ENCODE measurements around the gene MCTP1.

MCTP1 gene

GRCh38 chr5:95078868-95079267, 206.0 kb downstream of the MCTP1 start:
- Histone ChIP-seq H3K4me1 (ENCODE audit: insufficient read depth, low read length) (peaks cover 2% of the 10 kb centered on the region; the same call in 1 of the 2 replicates), H3K9ac (ENCODE audit: low read depth, low read length) (no peak overlapping the region)

GRCh38 chr5:95076395-95077185, 208.3 kb downstream of the MCTP1 start:
- H3K9ac ChIP-seq (ENCODE audit: low read depth, low read length), result no peak overlapping the region
- H3K9me3 ChIP-seq (ENCODE audit: control insufficient read depth, insufficient read depth, low read length), result no peaks in the 10 kb centered on the region
- no peaks in the 10 kb centered on the region; the same call in 1 of the 2 replicates for H3K4me1 ChIP-seq (ENCODE audit: insufficient read depth, low read length)
- H3K36me3 ChIP-seq (ENCODE audit: insufficient read depth, low read length), result no peaks in the 10 kb centered on the region; the same call in 1 of the 2 replicates

More at GRCh38 chr5:95078868-95079267, 206.0 kb downstream of the MCTP1 start:
- Histone ChIP-seq H3K9me3 (ENCODE audit: control insufficient read depth, insufficient read depth, low read length) (no peaks in the 10 kb centered on the region), H3K36me3 (ENCODE audit: insufficient read depth, low read length) (no peaks in the 10 kb centered on the region)

DNA sequence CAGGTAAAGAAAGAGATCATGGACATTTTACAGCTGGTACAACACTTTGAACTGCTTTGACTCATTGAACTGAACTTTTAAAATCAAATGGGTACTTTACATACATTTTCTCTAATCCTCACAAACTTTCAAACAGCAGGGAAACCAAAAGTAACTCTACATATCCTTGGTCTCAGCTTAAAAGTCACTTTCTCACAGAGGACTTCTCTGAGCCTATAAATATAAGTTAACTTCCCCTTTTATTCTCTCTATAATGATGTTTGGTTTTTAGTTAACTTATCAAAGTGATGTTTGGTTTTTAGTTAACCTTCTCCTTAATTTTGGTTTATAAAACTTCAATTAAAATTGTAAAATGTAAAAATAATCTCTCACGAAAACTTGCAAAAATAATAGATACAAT, 209.8 kb downstream of the MCTP1 start:
- Histone ChIP-seq H3K4me1 (ENCODE audit: insufficient read depth, low read length) (no peaks in the 10 kb centered on the region), H3K9ac (ENCODE audit: low read depth, low read length) (no peak overlapping the region), H3K9me3 (ENCODE audit: control insufficient read depth, insufficient read depth, low read length) (no peaks in the 10 kb centered on the region)

GRCh38 chr5:95072281-95072680, 212.6 kb downstream of the MCTP1 start:
- no peak overlapping the region for H3K9ac ChIP-seq (ENCODE audit: low read depth, low read length)
- no peaks in the 10 kb centered on the region for H3K9me3 ChIP-seq (ENCODE audit: control insufficient read depth, insufficient read depth, low read length)
- H3K36me3 ChIP-seq (ENCODE audit: insufficient read depth, low read length), result no peaks in the 10 kb centered on the region; the same call in 1 of the 2 replicates
- H3K4me1 ChIP-seq (ENCODE audit: insufficient read depth, low read length), result no peaks in the 10 kb centered on the region

More for the DNA sequence above, 209.8 kb downstream of the MCTP1 start:
- H3K36me3 ChIP-seq (ENCODE audit: insufficient read depth, low read length), result no peaks in the 10 kb centered on the region; the same call in 1 of the 2 replicates

- H3K9me3 ChIP-seq (ENCODE audit: control insufficient read depth, insufficient read depth, low read length), result no peaks in the 10 kb centered on the region
- H3K4me1 ChIP-seq (ENCODE audit: insufficient read depth, low read length), result no peaks in the 10 kb centered on the region
- H3K9ac ChIP-seq (ENCODE audit: low read depth, low read length), result no peak overlapping the region
- no peaks in the 10 kb centered on the region; the same call in 1 of the 2 replicates for H3K36me3 ChIP-seq (ENCODE audit: insufficient read depth, low read length)
Measured at GRCh38 chr5:95070866-95071265, 214.0 kb downstream of the MCTP1 start.

GRCh38 chr5:95070453-95070852, 214.4 kb downstream of the MCTP1 start:
- no peak overlapping the region for H3K9ac ChIP-seq (ENCODE audit: low read depth, low read length)
- H3K36me3 ChIP-seq (ENCODE audit: insufficient read depth, low read length), result no peaks in the 10 kb centered on the region; the same call in 1 of the 2 replicates
- no peaks in the 10 kb centered on the region for H3K9me3 ChIP-seq (ENCODE audit: control insufficient read depth, insufficient read depth, low read length)
- H3K4me1 ChIP-seq (ENCODE audit: insufficient read depth, low read length), result no peaks in the 10 kb centered on the region

DNA sequence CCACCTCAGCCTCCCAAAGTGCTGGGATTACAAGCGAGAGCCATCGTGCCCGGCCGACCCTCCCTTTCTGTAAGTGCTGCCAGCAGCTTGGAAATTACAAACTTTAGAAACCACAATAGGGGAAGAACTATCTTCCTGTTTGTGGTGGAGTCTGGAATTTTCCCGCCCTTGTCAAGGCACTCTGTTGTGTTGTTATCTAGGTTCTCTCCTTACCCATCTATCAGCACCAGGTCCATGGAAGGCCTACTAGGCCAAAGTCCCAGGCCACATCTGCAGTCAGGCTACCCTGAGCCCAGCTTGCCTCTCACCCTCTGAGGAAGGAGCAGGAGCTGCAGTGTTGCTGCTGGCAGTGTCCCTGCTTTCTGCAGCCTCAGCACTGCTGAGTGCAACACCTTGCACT, 214.9 kb downstream of the MCTP1 start:
- no peaks in the 10 kb centered on the region for H3K4me1 ChIP-seq (ENCODE audit: insufficient read depth, low read length)
- H3K36me3 ChIP-seq (ENCODE audit: insufficient read depth, low read length), result no peaks in the 10 kb centered on the region; the same call in 1 of the 2 replicates
- H3K9ac ChIP-seq (ENCODE audit: low read depth, low read length), result no peak overlapping the region

GRCh38 chr5:95069021-95069420, 215.9 kb downstream of the MCTP1 start:
- Histone ChIP-seq H3K9ac (ENCODE audit: low read depth, low read length) (no peak overlapping the region), H3K36me3 (ENCODE audit: insufficient read depth, low read length) (no peaks in the 10 kb centered on the region; the same call in 1 of the 2 replicates), H3K4me1 (ENCODE audit: insufficient read depth, low read length) (no peaks in the 10 kb centered on the region), H3K9me3 (ENCODE audit: control insufficient read depth, insufficient read depth, low read length) (no peaks in the 10 kb centered on the region)

More for the DNA sequence above, 214.9 kb downstream of the MCTP1 start:
- no peaks in the 10 kb centered on the region for H3K9me3 ChIP-seq (ENCODE audit: control insufficient read depth, insufficient read depth, low read length)

- Histone ChIP-seq H3K9me3 (ENCODE audit: control insufficient read depth, insufficient read depth, low read length) (no peaks in the 10 kb centered on the region), H3K4me1 (ENCODE audit: insufficient read depth, low read length) (no peaks in the 10 kb centered on the region), H3K9ac (ENCODE audit: low read depth, low read length) (no peak overlapping the region), H3K36me3 (ENCODE audit: insufficient read depth, low read length) (no peaks in the 10 kb centered on the region; the same call in 1 of the 2 replicates)
Measured at GRCh38 chr5:95068289-95068910, 216.5 kb downstream of the MCTP1 start.

DNA sequence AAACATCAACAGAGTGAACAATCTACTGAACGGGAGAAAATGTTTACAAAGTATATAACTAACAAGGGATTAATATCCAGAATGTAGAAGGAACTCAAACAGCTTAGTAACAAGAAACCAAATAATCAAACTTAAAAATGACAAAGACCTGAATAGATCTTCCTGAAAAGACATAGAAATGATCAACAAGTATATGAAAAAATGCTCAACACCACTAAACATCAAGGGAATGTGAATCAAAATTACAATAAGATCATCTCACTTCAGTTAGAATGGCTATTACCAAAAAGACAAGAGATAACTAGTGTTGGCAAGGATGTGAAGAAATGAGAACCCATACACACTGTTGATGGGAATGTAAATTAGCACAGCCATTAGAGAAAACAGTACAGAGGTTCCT, 218.8 kb downstream of the MCTP1 start:
- no peak overlapping the region for H3K9ac ChIP-seq (ENCODE audit: low read depth, low read length)
- H3K9me3 ChIP-seq (ENCODE audit: control insufficient read depth, insufficient read depth, low read length), result no peaks in the 10 kb centered on the region
- no peaks in the 10 kb centered on the region for H3K36me3 ChIP-seq (ENCODE audit: insufficient read depth, low read length)
- no peaks in the 10 kb centered on the region for H3K4me1 ChIP-seq (ENCODE audit: insufficient read depth, low read length)

DNA sequence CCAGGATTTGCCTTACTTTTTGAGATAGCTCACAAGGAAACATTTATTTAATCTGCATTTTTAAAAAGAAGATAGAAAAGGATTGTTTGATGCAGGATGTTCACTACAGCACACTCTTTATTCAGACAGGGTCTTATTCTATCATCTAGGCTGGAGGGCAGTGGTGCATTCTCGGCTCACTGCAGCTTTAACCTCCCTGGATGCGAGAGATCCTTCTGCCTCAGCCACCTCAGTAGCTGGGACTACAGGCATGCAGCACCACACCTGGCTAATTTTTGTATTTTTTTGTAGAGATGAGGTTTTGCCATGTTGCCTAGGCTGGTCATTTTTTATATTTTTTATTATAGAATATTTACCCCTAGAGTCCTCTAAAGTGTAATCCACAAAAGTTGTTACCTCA, 221.4 kb downstream of the MCTP1 start:
- no peak overlapping the region for H3K9ac ChIP-seq (ENCODE audit: low read depth, low read length)
- no peaks in the 10 kb centered on the region for H3K36me3 ChIP-seq (ENCODE audit: insufficient read depth, low read length)
- H3K9me3 ChIP-seq (ENCODE audit: control insufficient read depth, insufficient read depth, low read length), result no peaks in the 10 kb centered on the region
- H3K4me1 ChIP-seq (ENCODE audit: insufficient read depth, low read length), result no peaks in the 10 kb centered on the region

DNA sequence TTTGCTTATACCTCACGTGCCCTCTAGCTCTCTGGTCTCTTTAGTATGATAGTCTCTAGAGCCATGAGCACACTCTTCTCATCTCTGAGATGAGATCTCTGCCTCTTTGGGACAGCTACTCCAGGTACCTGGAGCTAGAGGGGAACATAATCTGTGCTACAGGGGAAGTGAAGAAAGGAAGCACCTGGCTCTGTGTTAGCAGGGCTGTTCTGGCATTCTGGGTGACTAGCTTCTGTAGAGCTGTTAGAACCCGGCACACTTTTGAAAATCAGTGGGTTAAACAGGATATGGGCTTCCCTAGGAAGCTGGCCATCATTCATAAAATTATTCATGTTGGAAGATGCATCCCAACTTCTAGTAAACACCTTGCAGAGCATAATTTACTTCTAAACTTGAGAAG, 224.8 kb downstream of the MCTP1 start:
- Histone ChIP-seq H3K36me3 (ENCODE audit: insufficient read depth, low read length) (no peaks in the 10 kb centered on the region), H3K9me3 (ENCODE audit: control insufficient read depth, insufficient read depth, low read length) (no peaks in the 10 kb centered on the region), H3K9ac (ENCODE audit: low read depth, low read length) (no peak overlapping the region), H3K4me1 (ENCODE audit: insufficient read depth, low read length) (peaks cover 7% of the 10 kb centered on the region)

DNA sequence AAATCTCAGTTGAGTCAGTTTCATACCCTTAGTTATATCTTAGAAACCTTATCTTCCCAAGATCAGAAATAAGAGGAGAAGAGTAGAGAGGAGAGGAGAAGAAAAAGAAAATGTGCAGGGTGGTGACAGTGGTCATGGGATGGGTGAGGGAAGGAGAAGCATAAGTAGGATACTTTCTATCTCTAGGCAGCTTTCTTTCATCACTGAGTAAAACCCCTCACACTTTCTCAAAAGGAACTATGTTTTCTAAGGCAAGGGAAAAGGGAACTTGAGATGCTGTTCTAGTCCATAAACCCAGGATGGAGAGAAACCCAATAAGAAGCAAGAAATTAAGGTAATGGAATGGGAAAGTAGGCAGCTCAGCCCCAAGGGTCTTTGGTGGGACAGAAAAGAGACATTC, 225.3 kb downstream of the MCTP1 start:
- peaks cover 7% of the 10 kb centered on the region for H3K4me1 ChIP-seq (ENCODE audit: insufficient read depth, low read length)
- H3K36me3 ChIP-seq (ENCODE audit: insufficient read depth, low read length), result no peaks in the 10 kb centered on the region
- H3K9me3 ChIP-seq (ENCODE audit: control insufficient read depth, insufficient read depth, low read length), result no peaks in the 10 kb centered on the region
- H3K9ac ChIP-seq (ENCODE audit: low read depth, low read length), result no peak overlapping the region

DNA sequence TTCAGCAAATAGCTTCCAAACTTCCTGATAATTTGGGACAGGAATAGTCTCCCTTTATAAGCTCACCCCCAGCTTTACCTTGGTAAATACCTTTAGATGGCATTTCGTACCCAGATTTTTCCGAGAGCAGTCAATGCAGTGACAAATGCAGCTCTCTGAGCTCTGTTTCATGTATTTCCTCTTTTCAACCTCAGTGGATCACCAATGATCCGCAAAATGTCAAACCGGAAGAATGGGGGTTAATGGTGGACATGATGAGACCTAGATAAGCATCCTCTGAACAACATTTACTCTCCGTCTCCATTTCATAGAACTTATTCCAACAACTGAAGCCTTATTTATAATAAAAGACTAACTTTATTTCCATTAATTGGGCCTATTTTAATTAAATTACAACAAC, 227.3 kb downstream of the MCTP1 start:
- H3K9ac ChIP-seq (ENCODE audit: low read depth, low read length), result no peak overlapping the region

DNA sequence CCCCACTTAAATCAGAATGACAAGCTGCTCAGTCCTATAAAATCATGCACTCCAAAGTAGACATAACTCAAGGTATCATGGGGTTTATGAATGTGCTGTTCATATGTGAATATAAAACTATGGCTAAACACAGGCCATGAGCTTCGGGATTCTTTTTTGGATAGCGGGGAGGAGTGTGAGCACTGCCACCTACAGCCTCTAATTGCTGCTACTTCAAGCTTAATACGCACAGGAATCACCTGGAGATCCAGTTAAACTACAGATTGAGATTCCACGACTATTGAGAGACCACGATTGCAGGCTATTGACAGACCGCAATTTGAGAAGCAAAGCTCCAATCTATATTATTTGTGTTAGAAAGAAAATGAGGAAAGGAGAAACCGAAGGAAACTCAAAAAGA, 231.6 kb downstream of the MCTP1 start:
- Histone ChIP-seq H3K36me3 (ENCODE audit: insufficient read depth, low read length) (no peaks in the 10 kb centered on the region), H3K4me1 (ENCODE audit: insufficient read depth, low read length) (peaks cover 7% of the 10 kb centered on the region), H3K9ac (ENCODE audit: low read depth, low read length) (no peak overlapping the region), H3K9me3 (ENCODE audit: control insufficient read depth, insufficient read depth, low read length) (no peaks in the 10 kb centered on the region)

More for the DNA sequence above, 227.3 kb downstream of the MCTP1 start:
- H3K36me3 ChIP-seq (ENCODE audit: insufficient read depth, low read length), result no peaks in the 10 kb centered on the region
- peaks cover 7% of the 10 kb centered on the region for H3K4me1 ChIP-seq (ENCODE audit: insufficient read depth, low read length)
- no peaks in the 10 kb centered on the region for H3K9me3 ChIP-seq (ENCODE audit: control insufficient read depth, insufficient read depth, low read length)

Measured in ES-I3 (cell line).